Sigmoid colon (tissue), 7 donors: ENCODE results near the gene DENND10. TPM values are rescaled to one million over a fixed set of nuclear protein-coding genes. Genes with fewer than 3 reads are reported as not detected.

Source experiments
- DNase-seq: peaks from one replicate; pipeline ENCODE4 v3.0.0-alpha.2; 2019
- H3K27ac ChIP-seq, 4 donors: fragments of 200-600 bp; sonication (generic); one replicate each; pipeline ENCODE4 v1.5.1; 2016 to 2019; ENCODE audit warnings: mild to moderate bottlenecking in 1 of 4
- H3K27me3 ChIP-seq, 3 donors: fragments of 200-600 bp; sonication (generic); one replicate each; pipeline ENCODE4 v1.5.1; 2019; ENCODE audit warnings: mild to moderate bottlenecking in 1 of 3
- H3K36me3 ChIP-seq, 4 donors: fragments of 200-600 bp; sonication (generic); one replicate each; pipeline ENCODE4 v1.5.1; 2016 to 2019
- H3K4me1 ChIP-seq, 4 donors: fragments of 200-600 bp; sonication (generic); one replicate each; pipeline ENCODE4 v1.5.1; 2017 to 2019
- H3K4me3 ChIP-seq, 4 donors: fragments of 200-600 bp; sonication (generic); one replicate each; pipeline ENCODE4 v1.5.1; 2017 to 2019; ENCODE audit warnings: mild to moderate bottlenecking in 2 of 4, moderate library complexity in 1 of 4
- H3K9me3 ChIP-seq, 4 donors: fragments of 200-600 bp in 3 of 4; sonication (generic) in 3 of 4; one replicate each; pipeline versions ENCODE4 v1.5.1 to v1.6.1; 2013 to 2019
- EP300 ChIP-seq, 4 donors: sonication (generic); formaldehyde crosslinking; IDR thresholded peaks; one replicate each; pipeline ENCODE4 v1.6.1; 2017; ENCODE audit warnings: antibody characterized with exemption in 4 of 4
- POLR2A ChIP-seq, 2 donors: fragments of 450-650 bp; IDR thresholded peaks; one replicate each; pipeline ENCODE4 v1.6.1; 2016; ENCODE audit warnings: antibody characterized with exemption in 2 of 2, mild to moderate bottlenecking in 2 of 2, moderate library complexity in 2 of 2
- POLR2AphosphoS5 ChIP-seq, 4 donors: sonication (generic); formaldehyde crosslinking; IDR thresholded peaks; one replicate each; pipeline ENCODE4 v1.6.1; 2017; ENCODE audit warnings: antibody characterized with exemption in 4 of 4
- WGBS, 2 donors: extraction: QIAGEN DNeasy Blood & Tissue Kit; methylation state at CpG; one replicate each; pipeline ENCODE4 v1.1.7; 2013; 5-methylcytosine and 5-hydroxymethylcytosine counted together
- intact Hi-C: fragments of 100-400 bp; cut with DNase I; formaldehyde crosslinking; loops from one replicate; pipeline ENCODE4 v1.15.1; 2023
- polyA plus RNA-seq, 3 donors: library from polyadenylated mRNA; stranded (reverse); fragments of 200-250 nt; gene quantifications; one replicate each; pipeline ENCODE4 v1.2.3, GENCODE V29; 2013
- total RNA-seq, 4 donors: library from RNA; depleted of rRNA; stranded (reverse); fragments of >200 nt; gene quantifications; one replicate each; pipeline ENCODE4 v1.1.0, GENCODE V29; 2016
- TF ChIP-seq, protein P1 (sequence below), 4 experiments: fragments of 450-650 bp in 3 of 4; fragments of 200-600 bp in 1 of 4; IDR thresholded peaks; one replicate each; pipeline ENCODE4 v1.5.1; 2016 to 2019; ENCODE audit warnings: antibody characterized with exemption in 4 of 4, mild to moderate bottlenecking in 3 of 4, moderate library complexity in 2 of 4
- donor health status: healthy with polysubstance abuse.
- donor health status: Bipolar disorder and iron deficiency.
- donor health status: healthy.

Gene DENND10
- total and polyA plus RNA-seq, 7 donors, result 25.8 to 51.3 (median 41.5) TPM

DNA sequence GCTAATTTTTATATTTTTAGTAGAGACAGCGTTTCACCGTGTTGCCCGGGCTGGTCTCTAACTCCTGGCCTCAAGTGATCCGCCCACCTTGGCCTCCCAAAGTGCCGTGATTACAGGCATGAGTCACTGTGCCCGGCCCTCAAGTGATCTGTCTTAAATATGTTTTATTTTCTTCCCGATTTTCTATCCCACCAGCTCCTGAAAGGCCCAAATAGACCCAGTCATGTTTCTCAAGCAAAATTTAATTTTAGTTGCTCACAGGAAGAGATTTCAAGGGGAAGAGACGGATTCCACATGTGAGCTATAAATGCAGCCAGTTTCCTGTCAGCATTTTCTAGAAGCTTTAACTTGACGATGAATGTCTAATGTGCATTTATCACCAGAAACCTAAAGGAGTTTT is 12.0 kb downstream of the DENND10 start:
- intact Hi-C loops, result no loop called here
- TF ChIP-seq, protein P1, sequence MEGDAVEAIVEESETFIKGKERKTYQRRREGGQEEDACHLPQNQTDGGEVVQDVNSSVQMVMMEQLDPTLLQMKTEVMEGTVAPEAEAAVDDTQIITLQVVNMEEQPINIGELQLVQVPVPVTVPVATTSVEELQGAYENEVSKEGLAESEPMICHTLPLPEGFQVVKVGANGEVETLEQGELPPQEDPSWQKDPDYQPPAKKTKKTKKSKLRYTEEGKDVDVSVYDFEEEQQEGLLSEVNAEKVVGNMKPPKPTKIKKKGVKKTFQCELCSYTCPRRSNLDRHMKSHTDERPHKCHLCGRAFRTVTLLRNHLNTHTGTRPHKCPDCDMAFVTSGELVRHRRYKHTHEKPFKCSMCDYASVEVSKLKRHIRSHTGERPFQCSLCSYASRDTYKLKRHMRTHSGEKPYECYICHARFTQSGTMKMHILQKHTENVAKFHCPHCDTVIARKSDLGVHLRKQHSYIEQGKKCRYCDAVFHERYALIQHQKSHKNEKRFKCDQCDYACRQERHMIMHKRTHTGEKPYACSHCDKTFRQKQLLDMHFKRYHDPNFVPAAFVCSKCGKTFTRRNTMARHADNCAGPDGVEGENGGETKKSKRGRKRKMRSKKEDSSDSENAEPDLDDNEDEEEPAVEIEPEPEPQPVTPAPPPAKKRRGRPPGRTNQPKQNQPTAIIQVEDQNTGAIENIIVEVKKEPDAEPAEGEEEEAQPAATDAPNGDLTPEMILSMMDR (IDR thresholded peaks at IDR 0.05), result no peak
- TF ChIP-seq POLR2AphosphoS5 (IDR thresholded peaks at IDR 0.05) (no peak), EP300 (IDR thresholded peaks at IDR 0.05) (no peak), POLR2A (IDR thresholded peaks at IDR 0.05) (no peak)
- Histone ChIP-seq H3K27ac (peak overlapping the region in 2 of 4 donors; percentile 25 to 62), H3K4me3 (no peak overlapping the region), H3K36me3 (peaks cover 19 to 59% (median 35%) of the 10 kb centered on the region in 4 donors), H3K27me3 (no peaks in the 10 kb centered on the region), H3K4me1 (peaks cover 0 to 33% (median 25%) of the 10 kb centered on the region in 4 donors), H3K9me3 (no peaks in the 10 kb centered on the region)
- peak; percentile 41 for DNase-seq
- 85% methylated on average over 9 of the region's 9 CpGs for WGBS, 2 donors

DNA sequence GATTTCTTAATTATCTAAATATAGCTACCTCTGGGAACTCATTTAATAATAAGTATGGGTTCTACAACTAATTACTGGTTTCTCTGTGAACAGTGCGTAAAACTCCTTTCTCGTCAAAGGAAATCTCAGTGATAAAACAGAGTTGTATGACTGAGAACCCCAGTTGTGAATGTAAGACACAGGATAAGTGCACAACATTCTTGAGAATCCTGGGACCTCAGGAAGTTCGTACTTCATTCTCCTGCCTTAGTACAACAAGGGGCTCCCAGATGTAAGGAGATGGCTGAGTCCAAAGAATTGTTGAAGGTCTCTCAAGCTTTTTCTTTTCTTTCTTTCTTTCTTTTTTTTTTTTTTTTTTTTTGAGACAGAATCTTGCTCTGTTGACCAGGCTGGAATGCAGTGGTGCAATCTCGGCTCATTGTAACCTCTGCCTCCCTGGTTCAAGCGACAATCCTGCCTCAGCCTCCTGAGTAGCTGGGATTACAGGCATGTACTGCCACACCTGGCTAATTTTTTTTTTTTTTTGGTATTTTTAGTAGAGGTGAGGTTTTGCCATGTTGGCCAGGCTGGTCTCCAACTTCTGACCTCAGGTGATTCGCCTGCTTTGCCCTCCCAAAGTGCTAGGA is 12.5 kb downstream of the DENND10 start:
- H3K27me3 ChIP-seq, result no peaks in the 10 kb centered on the region
- no peak overlapping the region for H3K4me3 ChIP-seq
- H3K4me1 ChIP-seq, result peaks cover 0 to 34% (median 25%) of the 10 kb centered on the region in 4 donors
- peak overlapping the region in 2 of 4 donors; percentile 25 to 62 for H3K27ac ChIP-seq
- intact Hi-C loops, result no loop called here
- H3K36me3 ChIP-seq, result peaks cover 19 to 61% (median 35%) of the 10 kb centered on the region in 4 donors
- WGBS, 2 donors, result 97% methylated on average over 6 of the region's 6 CpGs
- TF ChIP-seq, protein P1 (IDR thresholded peaks at IDR 0.05), result no peak
- no peak for TF ChIP-seq POLR2A (IDR thresholded peaks at IDR 0.05)
- no peak for TF ChIP-seq EP300 (IDR thresholded peaks at IDR 0.05)
- TF ChIP-seq POLR2AphosphoS5 (IDR thresholded peaks at IDR 0.05), result no peak
- DNase-seq, result peak; percentile 11
- H3K9me3 ChIP-seq, result no peaks in the 10 kb centered on the region

DNA sequence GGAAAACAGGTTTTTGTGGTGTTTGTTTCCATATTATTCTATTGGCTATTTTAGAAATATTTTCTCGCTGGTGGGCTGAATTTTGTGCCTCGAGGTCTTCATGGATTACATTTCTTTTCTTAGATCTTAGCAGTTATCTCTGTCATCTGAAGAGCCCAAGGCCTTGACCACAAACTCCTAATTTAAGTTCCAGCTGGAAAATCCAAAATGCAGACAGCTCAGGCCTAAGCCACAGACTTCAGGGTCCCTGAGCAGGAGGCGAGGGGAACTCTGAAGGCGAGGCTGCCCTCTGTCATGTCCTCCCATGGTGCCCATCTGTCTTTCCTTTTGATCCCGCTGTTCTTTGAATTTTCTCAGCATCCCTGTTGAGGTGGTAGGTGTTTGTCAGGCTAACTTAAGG is 14.3 kb downstream of the DENND10 start:
- Histone ChIP-seq H3K9me3 (no peaks in the 10 kb centered on the region), H3K4me3 (no peak overlapping the region), H3K36me3 (peaks cover 20 to 63% (median 34%) of the 10 kb centered on the region in 4 donors), H3K27me3 (no peaks in the 10 kb centered on the region), H3K27ac (no peak overlapping the region), H3K4me1 (peaks cover 0 to 30% (median 23%) of the 10 kb centered on the region in 4 donors)
- TF ChIP-seq POLR2A (IDR thresholded peaks at IDR 0.05) (no peak), POLR2AphosphoS5 (IDR thresholded peaks at IDR 0.05) (no peak), EP300 (IDR thresholded peaks at IDR 0.05) (no peak)
- TF ChIP-seq, protein P1 (IDR thresholded peaks at IDR 0.05), result no peak
- intact Hi-C loops, result no loop called here
- DNase-seq, result peak; percentile 36
- WGBS, 2 donors, result 95% methylated on average over 5 of the region's 5 CpGs

DNA sequence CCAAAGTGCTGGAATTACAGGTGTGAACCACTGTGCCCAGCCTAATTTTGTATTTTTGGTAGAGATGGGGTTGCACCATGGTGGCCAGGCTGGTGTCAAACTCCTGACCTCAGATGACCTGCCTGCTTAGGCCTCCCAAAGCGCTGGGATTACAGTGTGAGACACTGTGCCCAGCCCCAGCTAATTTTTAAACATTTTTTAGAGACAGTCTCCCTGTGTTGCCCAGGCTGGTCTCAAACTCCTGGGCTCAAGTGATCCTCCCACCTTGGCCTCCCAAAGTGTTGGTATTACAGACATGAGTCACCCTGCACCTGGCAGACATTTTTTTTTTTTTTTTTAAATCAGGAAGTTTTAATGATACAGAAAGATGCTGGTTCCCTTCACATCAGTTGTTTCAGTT is 15.5 kb downstream of the DENND10 start:
- Histone ChIP-seq H3K4me1 (peaks cover 0 to 20% (median 11%) of the 10 kb centered on the region in 4 donors), H3K9me3 (no peaks in the 10 kb centered on the region), H3K27ac (no peak overlapping the region), H3K36me3 (peaks cover 20 to 74% (median 39%) of the 10 kb centered on the region in 4 donors), H3K27me3 (no peaks in the 10 kb centered on the region), H3K4me3 (no peak overlapping the region)
- TF ChIP-seq POLR2AphosphoS5 (IDR thresholded peaks at IDR 0.05) (no peak), EP300 (IDR thresholded peaks at IDR 0.05) (no peak), POLR2A (IDR thresholded peaks at IDR 0.05) (no peak)
- TF ChIP-seq, protein P1 (IDR thresholded peaks at IDR 0.05), result no peak
- 96 to 100% methylated on average over 1 of the region's 1 CpG for WGBS, 2 donors
- intact Hi-C loops, result no loop called here
- peak; percentile 21 for DNase-seq
